Right lobe of liver (tissue), 6 donors: Measurements from ENCODE around the gene CDK5RAP1. TPM values are rescaled to one million over a fixed set of nuclear protein-coding genes. Genes with fewer than 3 reads are reported as not detected.

Source experiments
- ATAC-seq, 4 donors: fragments of 200-7000 bp; cut with Tn5 transposase; one replicate each; pipeline ENCODE4 v1.9.1; 2020; ENCODE audit warnings: mild to moderate bottlenecking in 4 of 4, moderate library complexity in 4 of 4
- DNase-seq, 3 donors: peaks; one replicate each; pipeline ENCODE4 v3.0.0-alpha.2; 2020
- H3K27ac ChIP-seq, 3 donors: fragments of 200-600 bp; one replicate each; pipeline ENCODE4 v1.8.0; 2022
- H3K27me3 ChIP-seq, 2 donors: fragments of 200-600 bp; one replicate each; pipeline ENCODE4 v1.8.0; 2022
- H3K36me3 ChIP-seq, 4 donors: fragments of 200-600 bp; sonication (generic) in 1 of 4; one replicate each; pipeline versions ENCODE4 v1.5.1 to v1.8.0; 2017 to 2022; ENCODE audit warnings: control low read depth in 1 of 4
- H3K4me1 ChIP-seq, 4 donors: fragments of 200-600 bp; sonication (generic) in 1 of 4; one replicate each; pipeline versions ENCODE4 v1.5.1 to v1.8.0; 2017 to 2022; ENCODE audit warnings: control low read depth in 1 of 4
- H3K4me3 ChIP-seq, 3 donors: fragments of 200-600 bp; one replicate each; pipeline ENCODE4 v1.8.0; 2022
- H3K9me3 ChIP-seq, 4 donors: fragments of 200-600 bp; sonication (generic) in 1 of 4; one replicate each; pipeline versions ENCODE4 v1.5.1 to v1.8.0; 2017 to 2022; ENCODE audit warnings: control low read depth in 1 of 4
- CTCF ChIP-seq, 4 donors: fragments of 200-600 bp in 3 of 4; fragments of 450-650 bp in 1 of 4; IDR thresholded peaks; one replicate each; pipeline versions ENCODE4 v1.5.1 to v1.8.0; 2016 to 2022; ENCODE audit warnings: antibody characterized with exemption in 4 of 4, mild to moderate bottlenecking in 2 of 4
- POLR2A ChIP-seq: fragments of 450-650 bp; IDR thresholded peaks from one replicate; pipeline ENCODE4 v1.6.1; 2017; ENCODE audit warnings: antibody characterized with exemption, mild to moderate bottlenecking
- WGBS: methylation state at CpG from one replicate; pipeline ENCODE4 v1.1.6; 2018; ENCODE audit warnings: low coverage, low lambda C conversion rate; ENCODE audit not compliant: insufficient coverage; ENCODE audit errors: missing lambda C conversion rate; 5-methylcytosine and 5-hydroxymethylcytosine counted together
- intact Hi-C, 2 donors: fragments of 100-400 bp; cut with DNase I; formaldehyde crosslinking; loops; one replicate each; pipeline versions ENCODE4 v1.11.2 to v1.14.1; 2022
- total RNA-seq, 6 experiments: library from RNA; depleted of rRNA in 2 of 6; stranded (reverse); fragments of >200 nt in 2 of 6; fragmentation: NEBNext Ultra II Directional in 3 of 6; extraction: Animal tissue kit (Norgen Biotek cat#: 25700) in 3 of 6; gene quantifications; one replicate each; pipeline versions ENCODE4 v1.1.0 to v1.2.4, GENCODE V29; 2016 to 2023
- donor health status: DM: no; HTN: yes; CAD: no.
- donor health status: DM: no; HTN: no; CAD: no.
- donor health status: DM: no; HTN: no; CAD: no.
- donor health status: DM: no; HTN: yes; CAD: no.
- donor health status: DM: no; HTN: yes; CAD: no.

Gene CDK5RAP1
- total RNA-seq, 6 experiments from 2014 or later, result 10.9 to 21.6 (median 14.0) TPM

DNA sequence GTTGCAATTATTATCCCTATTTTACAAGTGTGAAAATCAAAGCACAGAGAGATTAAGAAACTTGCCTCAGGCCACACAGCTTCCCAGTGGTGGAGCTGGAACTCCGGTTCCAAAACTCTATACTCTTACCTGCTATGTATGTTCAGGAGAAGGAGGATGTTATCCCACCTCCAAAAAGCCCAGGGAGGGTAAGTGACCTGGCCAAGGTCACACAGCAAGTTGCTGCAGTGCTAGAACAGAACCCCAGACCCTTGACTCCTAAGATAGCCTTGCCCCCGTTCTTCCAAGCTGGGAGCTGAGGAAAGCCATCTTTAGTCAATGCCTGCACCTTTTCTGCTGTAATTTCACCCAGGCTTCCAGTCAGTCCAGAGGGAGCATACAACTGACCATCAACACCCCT lies 76.0 kb downstream of the CDK5RAP1 start:
- no peak for ATAC-seq
- Histone ChIP-seq H3K27me3 (no peaks in the 10 kb centered on the region), H3K9me3 (no peaks in the 10 kb centered on the region)

DNA sequence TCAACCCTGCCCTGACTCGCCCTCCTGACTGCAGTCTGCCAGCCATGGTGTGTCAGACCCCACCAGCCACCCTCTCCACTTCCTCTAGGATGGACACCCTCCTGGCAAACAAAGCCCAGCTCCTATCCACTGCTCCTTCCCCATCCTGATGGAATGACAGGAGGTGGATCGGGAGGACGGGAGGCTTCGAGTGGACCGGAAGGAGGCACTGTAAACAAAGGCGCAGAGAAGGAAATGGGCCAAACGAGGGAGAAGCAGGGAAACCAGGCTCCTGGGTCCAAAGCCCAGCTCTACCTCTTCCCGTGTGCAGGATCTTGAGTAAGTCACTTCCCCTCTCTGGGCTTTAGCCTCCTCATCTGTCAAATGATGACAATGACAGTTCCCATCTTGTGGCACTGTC lies 78.1 kb downstream of the CDK5RAP1 start:
- no peaks in the 10 kb centered on the region for H3K27me3 ChIP-seq

More for the DNA sequence above, 76.0 kb downstream of the CDK5RAP1 start:
- 70% methylated on average over 2 of the region's 2 CpGs for WGBS
- TF ChIP-seq CTCF (IDR thresholded peaks at IDR 0.05) (no peak), POLR2A (no peak)
- H3K36me3 ChIP-seq, result no peaks in the 10 kb centered on the region
- H3K27ac ChIP-seq, result no peak overlapping the region
- H3K4me3 ChIP-seq, result no peak overlapping the region
- H3K4me1 ChIP-seq, result no peaks in the 10 kb centered on the region
- intact Hi-C loops, result no loop called here
- DNase-seq, result no peak

GRCh38 chr20:33322456-33322855 lies 78.9 kb downstream of the CDK5RAP1 start:
- H3K36me3 ChIP-seq, result no peaks in the 10 kb centered on the region
- no peaks in the 10 kb centered on the region for H3K4me1 ChIP-seq
- ATAC-seq (no peak), DNase-seq (no peak)
- no peaks in the 10 kb centered on the region for H3K9me3 ChIP-seq
- no peaks in the 10 kb centered on the region for H3K27me3 ChIP-seq
- no peak overlapping the region for H3K4me3 ChIP-seq
- intact Hi-C loops, result no loop called here
- TF ChIP-seq CTCF (IDR thresholded peaks at IDR 0.05) (no peak), POLR2A (no peak)
- WGBS, result 71% methylated on average over 2 of the region's 3 CpGs
- H3K27ac ChIP-seq, result no peak overlapping the region

More for the DNA sequence above, 78.1 kb downstream of the CDK5RAP1 start:
- ATAC-seq, result no peak
- H3K27ac ChIP-seq, result no peak overlapping the region
- no peak for DNase-seq
- no peaks in the 10 kb centered on the region for H3K9me3 ChIP-seq
- intact Hi-C loops, result no loop called here
- no peak overlapping the region for H3K4me3 ChIP-seq
- WGBS, result 44% methylated on average over 7 of the region's 8 CpGs
- TF ChIP-seq POLR2A, result no peak
- no peak for TF ChIP-seq CTCF (IDR thresholded peaks at IDR 0.05)
- no peaks in the 10 kb centered on the region for H3K36me3 ChIP-seq
- no peaks in the 10 kb centered on the region for H3K4me1 ChIP-seq

- Histone ChIP-seq H3K4me3 (no peak overlapping the region), H3K36me3 (no peaks in the 10 kb centered on the region), H3K9me3 (no peaks in the 10 kb centered on the region), H3K27me3 (no peaks in the 10 kb centered on the region), H3K27ac (no peak overlapping the region), H3K4me1 (no peaks in the 10 kb centered on the region)
- ATAC-seq, result no peak
- no peak for DNase-seq
- WGBS, result 61% methylated on average over 8 of the region's 10 CpGs
- intact Hi-C loops, result no loop called here
- TF ChIP-seq POLR2A (no peak), CTCF (IDR thresholded peaks at IDR 0.05) (no peak)
Measured at GRCh38 chr20:33320006-33320405, 81.3 kb downstream of the CDK5RAP1 start.

DNA sequence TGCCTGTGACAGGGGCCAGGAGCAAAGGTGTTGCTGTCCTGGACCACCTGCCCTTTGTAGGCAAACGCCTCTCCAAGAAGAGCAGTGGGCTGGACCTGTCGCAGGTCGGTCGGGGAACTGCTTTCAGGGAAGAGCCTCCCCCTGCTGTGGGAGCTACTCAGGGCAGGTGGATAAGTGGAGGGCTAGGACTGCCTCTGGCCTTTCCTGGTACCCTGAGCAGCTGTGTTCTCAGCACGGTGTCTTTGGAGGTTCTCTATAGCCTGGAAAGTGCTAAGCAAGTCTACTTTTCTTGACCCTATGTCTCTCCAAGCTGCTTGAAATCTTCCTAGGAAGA lies 83.3 kb downstream of the CDK5RAP1 start:
- ATAC-seq (no peak), DNase-seq (no peak)
- no peaks in the 10 kb centered on the region for H3K4me1 ChIP-seq
- H3K27me3 ChIP-seq, result no peaks in the 10 kb centered on the region
- H3K4me3 ChIP-seq, result no peak overlapping the region
- H3K9me3 ChIP-seq, result no peaks in the 10 kb centered on the region
- 82% methylated on average over 3 of the region's 5 CpGs for WGBS
- H3K27ac ChIP-seq, result no peak overlapping the region
- H3K36me3 ChIP-seq, result no peaks in the 10 kb centered on the region
- TF ChIP-seq CTCF (IDR thresholded peaks at IDR 0.05), result no peak
- TF ChIP-seq POLR2A, result no peak
- intact Hi-C loops, result no loop called here
